ENCODE data around the gene ARHGEF25. TPM values are rescaled to one million over a fixed set of nuclear protein-coding genes. Genes with fewer than 3 reads are reported as not detected.

The ARHGEF25 gene
- polyA plus RNA-seq, 1 experiment, result 26.0 TPM

- no peak for DNase-seq (ENCODE audit: low read depth)
- H3K4me3 ChIP-seq (ENCODE audit: low read depth, low read length), result no peak overlapping the region
- CTCF ChIA-PET, result interaction anchor here (0.6 to 8.0 kb wide), 7 partner anchors 9 to 154 kb away, joined by 3 to 51 read pairs (median 7); partner anchors contain the start of gene GLI1
- peaks cover 20% of the 10 kb centered on the region for H3K36me3 ChIP-seq (ENCODE audit: control insufficient read depth, insufficient read depth, low read length)
- POLR2A ChIA-PET, result no interaction called here
- TF ChIP-seq CTCF (IDR thresholded peaks at IDR 0.05; ENCODE audit: insufficient read depth, low read depth, low read length), result no peak
- H3K27me3 ChIP-seq (ENCODE audit: control insufficient read depth, insufficient read depth, low read length), result no peaks in the 10 kb centered on the region
Measured at GRCh38 chr12:57612711-57613426, 1.6 kb downstream of the ARHGEF25 start.

- ChIA-PET POLR2A (interaction anchor here (1.1 kb wide), 1 partner anchor 10 kb away, joined by 8 read pairs; no protein-coding TSS in a partner anchor), CTCF (interaction anchor here (1.3 to 8.0 kb wide), 8 partner anchors 8 to 155 kb away, joined by 3 to 51 read pairs (median 8); partner anchors contain the start of gene GLI1)
- no peak for TF ChIP-seq CTCF (IDR thresholded peaks at IDR 0.05; ENCODE audit: insufficient read depth, low read depth, low read length)
- Histone ChIP-seq H3K27me3 (ENCODE audit: control insufficient read depth, insufficient read depth, low read length) (no peaks in the 10 kb centered on the region), H3K4me3 (ENCODE audit: low read depth, low read length) (no peak overlapping the region), H3K36me3 (ENCODE audit: control insufficient read depth, insufficient read depth, low read length) (peaks cover 20% of the 10 kb centered on the region)
- DNase-seq (ENCODE audit: low read depth), result no peak
Measured at GRCh38 chr12:57613427-57614109, 2.3 kb downstream of the ARHGEF25 start.

GRCh38 chr12:57614178-57614947 is 3.1 kb downstream of the ARHGEF25 start:
- ChIA-PET CTCF (interaction anchor here (1.3 to 8.0 kb wide), 8 partner anchors 7 to 156 kb away, joined by 3 to 51 read pairs (median 6); partner anchors contain the start of gene GLI1), POLR2A (interaction anchor here (1.1 kb wide), 1 partner anchor 11 kb away, joined by 8 read pairs; no protein-coding TSS in a partner anchor)
- no peak for DNase-seq (ENCODE audit: low read depth)

GRCh38 chr12:57614948-57615500 is 3.8 kb downstream of the ARHGEF25 start:
- DNase-seq (ENCODE audit: low read depth), result no peak
- POLR2A ChIA-PET, result interaction anchor here (0.6 kb wide), 1 partner anchor 342 kb away, joined by 3 read pairs; no protein-coding TSS in a partner anchor
- peaks cover 3% of the 10 kb centered on the region; the same call in 1 of the 2 replicates for H3K27me3 ChIP-seq (ENCODE audit: control insufficient read depth, insufficient read depth, low read length)
- peaks cover 17% of the 10 kb centered on the region for H3K36me3 ChIP-seq (ENCODE audit: control insufficient read depth, insufficient read depth, low read length)
- no peak overlapping the region for H3K4me3 ChIP-seq (ENCODE audit: low read depth, low read length)
- CTCF ChIA-PET, result interaction anchor here (1.3 to 8.0 kb wide), 7 partner anchors 9 to 156 kb away, joined by 3 to 51 read pairs (median 5); partner anchors contain the start of gene GLI1
- no peak for TF ChIP-seq CTCF (IDR thresholded peaks at IDR 0.05; ENCODE audit: insufficient read depth, low read depth, low read length)

More at GRCh38 chr12:57614178-57614947, 3.1 kb downstream of the ARHGEF25 start:
- Histone ChIP-seq H3K27me3 (ENCODE audit: control insufficient read depth, insufficient read depth, low read length) (no peaks in the 10 kb centered on the region), H3K36me3 (ENCODE audit: control insufficient read depth, insufficient read depth, low read length) (peaks cover 17% of the 10 kb centered on the region), H3K4me3 (ENCODE audit: low read depth, low read length) (no peak overlapping the region)
- no peak for TF ChIP-seq CTCF (IDR thresholded peaks at IDR 0.05; ENCODE audit: insufficient read depth, low read depth, low read length)
